ENCODE results near the gene TP53I11.

TP53I11 gene

DNA sequence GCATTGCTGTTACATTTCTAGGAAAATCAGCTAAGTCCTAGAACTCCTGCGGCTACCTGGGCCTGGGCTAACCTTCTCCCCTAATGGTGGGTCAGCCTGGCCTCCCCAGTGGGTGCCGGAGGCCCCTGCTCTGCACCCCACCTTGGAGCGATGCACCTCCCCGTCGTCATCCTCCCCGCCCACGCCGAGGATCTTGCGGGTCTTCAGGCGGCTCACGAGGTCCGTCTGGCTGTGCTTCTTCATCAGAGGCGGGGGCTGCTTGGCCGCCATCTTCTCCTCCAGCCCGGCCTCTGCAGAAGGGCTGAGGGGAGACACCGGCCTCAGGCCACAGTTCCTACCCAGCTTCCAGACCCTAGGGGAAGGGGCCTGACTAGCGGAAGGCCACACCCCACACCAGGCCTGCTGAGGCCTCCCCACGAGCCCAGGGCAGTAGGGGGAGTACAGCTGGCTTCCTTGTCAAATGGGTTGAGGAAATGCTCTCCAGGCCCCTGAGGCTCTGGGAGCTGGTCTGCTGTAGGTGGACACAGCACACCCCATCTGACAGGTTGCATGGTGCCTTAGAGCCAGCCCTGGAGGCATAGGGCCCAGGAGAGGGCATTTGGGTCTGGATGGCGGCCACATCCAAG is 12.5 kb downstream of the TP53I11 start:
- DNase-seq, result no peak

DNA sequence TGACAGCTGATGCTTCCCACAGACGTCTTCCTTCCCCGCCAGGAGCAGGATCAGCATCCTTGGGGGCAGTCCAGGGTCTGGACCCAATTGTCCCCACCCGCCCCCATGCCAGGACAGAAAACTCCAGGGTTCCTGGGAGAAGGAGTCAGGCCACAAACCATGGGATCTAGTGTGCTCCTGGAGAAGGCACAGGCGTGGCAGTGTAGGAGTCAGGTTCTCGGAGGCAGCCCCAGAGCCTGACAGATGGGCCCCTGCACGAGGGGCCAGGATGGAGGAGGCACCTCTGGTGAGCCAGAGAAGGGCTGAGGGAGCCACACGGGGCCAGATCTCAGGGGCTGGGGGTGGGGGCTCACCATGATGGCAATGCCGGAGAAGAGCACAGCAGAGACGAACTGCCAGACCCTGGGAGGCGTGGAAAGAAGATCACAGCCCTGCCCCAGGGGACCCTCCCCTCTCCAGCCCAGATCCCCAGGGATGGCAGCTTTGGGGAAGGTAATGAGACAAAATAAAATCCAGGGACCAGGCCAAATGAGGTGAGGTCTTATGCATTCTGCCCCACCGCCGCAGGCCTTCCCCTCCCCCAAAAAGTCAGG is 13.6 kb downstream of the TP53I11 start:
- peak; percentile 91 for DNase-seq

DNA sequence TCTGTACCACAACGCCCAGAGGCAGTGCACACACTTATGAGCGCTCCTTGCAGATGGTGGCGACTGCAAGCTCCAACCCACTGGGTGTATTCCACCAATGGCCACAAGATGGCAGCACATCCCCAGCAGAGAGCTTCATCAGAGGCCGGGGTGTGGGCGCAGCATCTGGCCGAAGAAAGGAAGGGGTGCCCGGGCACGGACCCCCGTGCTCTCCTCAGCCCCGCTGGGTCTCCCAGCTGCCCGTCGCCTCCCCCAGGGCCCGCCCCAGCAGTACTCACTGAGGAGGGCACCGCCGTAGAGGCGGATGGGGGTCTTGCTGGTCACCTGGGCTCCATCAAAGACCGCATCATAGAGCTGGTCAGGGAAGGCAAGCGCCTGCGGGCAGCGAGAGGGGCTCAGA is 14.2 kb downstream of the TP53I11 start:
- DNase-seq, result peak; percentile 75

DNA sequence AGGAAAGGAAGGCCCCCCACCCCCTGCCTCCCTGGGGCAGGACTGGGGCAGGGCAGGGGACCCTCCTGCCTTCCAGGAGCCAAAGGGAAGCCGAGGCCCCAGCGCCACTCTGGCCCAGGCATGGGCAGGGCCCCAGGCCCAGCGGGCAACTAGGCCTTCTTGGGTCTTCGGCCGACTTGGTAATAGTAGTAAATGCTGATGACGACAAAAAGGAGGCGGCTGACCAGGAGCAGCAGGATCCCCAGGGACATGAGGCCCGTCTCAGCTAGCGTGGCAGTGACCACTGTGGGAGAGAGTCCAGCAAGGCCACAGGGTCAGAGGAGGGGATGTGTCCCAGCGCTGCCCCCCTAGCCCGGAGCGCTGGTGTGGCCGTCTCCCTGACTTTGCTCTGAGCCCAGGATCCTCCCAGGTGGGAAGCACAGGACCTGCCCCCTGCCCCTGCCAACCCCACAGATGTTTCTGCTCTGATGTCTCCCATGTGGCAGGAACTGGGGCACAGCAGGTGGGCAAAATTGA is 15.9 kb downstream of the TP53I11 start:
- DNase-seq, result no peak

DNA sequence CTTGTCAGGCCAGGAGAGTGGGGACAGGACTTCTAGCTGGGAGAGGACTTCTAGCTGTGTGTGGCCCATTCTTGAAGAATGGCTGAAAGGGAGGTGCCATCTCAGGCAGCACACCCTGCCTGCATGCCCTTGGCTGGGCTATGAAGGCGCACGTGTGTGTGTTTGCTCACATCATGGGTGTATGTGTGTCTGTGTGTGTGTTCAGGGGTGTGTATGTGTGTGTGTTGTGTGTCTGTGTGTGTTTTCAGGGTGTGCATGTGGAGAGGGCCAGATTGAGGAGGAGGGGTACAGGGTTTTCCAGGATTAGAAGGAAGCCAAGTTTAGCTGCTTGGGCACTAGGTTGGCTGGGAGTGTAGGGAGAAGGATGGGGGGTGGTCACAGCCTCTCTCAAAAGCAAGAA is 16.6 kb downstream of the TP53I11 start:
- DNase-seq, result no peak

DNA sequence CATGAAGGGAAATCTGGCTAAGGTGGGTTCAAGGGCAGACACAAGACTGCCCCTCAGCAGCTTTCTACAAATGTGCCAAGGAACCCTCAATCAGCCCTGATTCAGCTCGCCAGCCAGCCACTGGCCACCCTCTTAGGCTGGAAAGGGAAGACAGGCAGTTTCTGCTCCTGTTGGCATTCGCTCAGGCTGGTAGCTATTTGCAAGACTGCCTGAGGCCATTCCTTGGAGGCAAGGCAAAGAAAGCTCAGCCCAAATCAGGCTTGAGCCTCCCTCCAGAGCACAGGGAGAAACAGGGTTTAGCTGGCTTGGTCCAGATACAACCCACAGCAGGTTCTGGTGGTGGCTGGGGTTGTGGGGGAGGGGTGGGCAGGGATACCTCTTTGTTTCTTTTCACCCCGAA is 19.2 kb downstream of the TP53I11 start:
- DNase-seq, result no peak

DNA sequence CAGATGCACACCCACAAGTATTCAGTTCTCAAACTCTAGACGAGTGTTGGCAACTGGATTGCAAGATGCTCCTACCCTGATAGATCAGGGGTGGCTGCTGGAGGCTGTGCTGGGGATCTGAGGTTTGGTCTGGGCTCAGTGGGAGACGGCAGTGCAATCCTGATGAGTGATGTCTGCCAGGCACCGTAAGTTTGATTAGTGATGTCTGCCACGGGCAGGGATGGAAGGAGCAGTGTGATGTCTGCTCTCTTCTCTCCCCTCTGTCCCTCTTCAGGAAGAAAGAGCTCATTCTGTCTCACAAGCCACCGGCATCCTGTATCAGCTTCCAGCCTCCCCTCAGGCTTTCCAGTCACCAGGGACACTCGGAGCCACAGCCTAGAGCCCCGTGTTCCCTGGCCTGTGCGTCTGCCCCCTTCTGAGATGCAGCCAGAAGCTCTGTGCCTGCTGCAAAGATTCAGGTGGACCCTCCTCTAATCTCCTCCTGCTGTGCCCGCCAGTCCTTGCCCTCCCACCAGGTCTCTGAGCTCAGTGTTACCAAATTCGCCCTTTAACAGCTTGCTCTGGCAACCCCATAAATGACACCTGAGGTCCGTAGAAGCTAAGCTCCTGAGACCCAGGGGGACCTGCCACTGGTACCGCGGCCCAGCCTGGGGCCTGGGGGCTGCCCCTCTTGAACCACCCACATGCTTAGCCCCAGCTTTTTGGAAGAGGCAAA is 19.9 kb downstream of the TP53I11 start:
- DNase-seq, result no peak

DNA sequence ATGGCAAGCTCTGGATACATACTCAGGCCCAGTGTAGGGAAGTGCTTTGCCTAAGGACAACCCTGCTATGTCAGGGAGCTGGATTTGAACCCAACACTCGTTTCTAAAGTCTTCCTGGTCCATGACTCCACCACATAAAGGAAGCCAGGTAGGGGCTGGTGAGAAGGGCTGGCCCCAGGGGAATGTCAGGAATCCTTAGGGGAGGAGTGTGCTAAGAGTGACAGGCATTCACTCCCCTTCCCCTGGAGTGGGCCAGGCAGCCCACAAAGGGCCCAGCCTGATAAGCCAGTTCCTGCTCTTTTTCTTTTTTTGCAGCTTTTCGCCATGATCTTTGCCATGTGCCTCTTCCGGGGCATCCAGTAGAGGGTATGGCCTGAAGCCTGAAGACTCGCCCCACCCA is 21.9 kb downstream of the TP53I11 start:
- no peak for DNase-seq

DNA sequence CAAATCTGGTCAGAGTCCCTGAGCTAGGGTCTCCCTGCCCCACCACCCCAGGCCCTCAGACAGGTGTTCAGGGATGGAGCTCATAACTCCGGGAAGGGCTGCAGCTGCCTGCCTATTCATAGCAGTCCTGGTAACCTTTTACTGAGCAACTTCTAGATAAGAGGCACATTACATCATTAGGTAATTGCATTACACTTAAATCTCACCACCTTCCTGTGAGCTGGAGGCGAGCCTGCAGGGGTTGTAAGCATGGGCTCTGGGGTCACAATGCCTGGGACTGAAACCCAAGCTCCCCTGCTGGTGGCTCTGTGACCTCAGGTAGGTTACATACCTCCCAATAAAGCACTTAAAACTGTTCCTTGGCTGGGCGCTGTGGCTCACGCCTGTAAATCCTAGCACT is 22.5 kb downstream of the TP53I11 start:
- no peak for DNase-seq

DNA sequence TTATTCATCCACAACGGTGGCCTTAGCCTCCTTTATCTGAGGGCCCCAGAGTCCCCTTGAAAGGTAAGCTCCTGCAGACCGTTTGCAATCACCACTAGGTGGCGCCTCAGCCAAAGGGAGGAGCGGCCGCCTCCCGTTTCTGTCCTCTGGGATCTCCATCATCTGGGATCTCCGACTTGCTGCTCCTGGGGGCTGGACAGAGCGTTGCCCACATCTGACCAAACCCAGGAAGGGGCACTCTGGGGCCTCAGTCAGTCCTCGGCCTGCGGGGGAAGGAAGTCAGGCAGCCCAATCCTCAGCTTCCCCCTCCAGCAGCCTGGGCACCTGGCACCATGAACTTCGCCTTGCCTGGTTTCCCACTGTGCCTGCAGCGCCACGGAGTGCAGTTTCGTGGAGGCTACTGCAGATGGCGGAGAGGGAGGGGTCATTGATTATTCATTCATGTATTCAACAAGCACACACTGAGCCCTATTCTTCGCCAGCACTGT is 23.5 kb downstream of the TP53I11 start:
- DNase-seq, result peak; percentile 80

DNA sequence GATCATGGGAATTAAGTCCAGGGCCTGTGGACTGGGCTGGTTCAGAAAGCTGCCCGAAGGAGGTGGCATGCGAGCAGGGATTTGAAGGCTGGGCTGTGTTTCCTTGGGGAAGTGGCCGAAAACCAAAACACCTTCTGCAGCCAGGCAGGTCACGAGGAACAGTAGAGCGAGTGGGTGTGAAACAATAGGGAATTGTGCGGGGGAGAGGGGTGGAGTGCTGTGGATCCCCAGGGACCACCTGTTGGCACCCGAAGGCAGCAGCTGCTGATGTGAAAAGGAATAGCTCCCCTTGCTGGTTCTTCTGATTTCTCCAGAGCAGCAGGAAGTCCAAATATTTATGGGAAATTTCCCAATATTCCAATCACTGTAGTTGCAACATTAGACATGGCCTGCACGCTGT is 24.6 kb downstream of the TP53I11 start:
- peak; percentile 61 for DNase-seq

DNA sequence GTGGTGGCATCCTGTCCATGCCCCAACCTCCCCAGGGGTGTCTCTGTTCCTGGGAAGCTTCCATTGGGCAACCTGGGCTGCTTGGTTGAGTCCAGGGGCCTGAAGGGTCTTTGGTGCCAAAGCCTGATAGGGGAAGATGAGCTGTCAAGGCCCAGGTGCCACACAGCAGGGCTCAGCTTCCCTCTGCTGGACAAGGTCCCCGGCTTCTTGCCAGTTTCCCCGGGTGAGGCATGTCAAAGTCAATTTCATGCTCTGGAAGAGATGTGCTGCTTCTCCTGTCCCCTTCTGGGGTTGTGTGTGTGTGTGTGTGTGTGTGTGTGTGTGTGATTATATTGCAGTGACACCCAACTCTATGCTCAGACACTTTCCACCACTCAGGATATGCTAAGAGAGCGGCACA is 26.9 kb downstream of the TP53I11 start:
- no peak for DNase-seq

DNA sequence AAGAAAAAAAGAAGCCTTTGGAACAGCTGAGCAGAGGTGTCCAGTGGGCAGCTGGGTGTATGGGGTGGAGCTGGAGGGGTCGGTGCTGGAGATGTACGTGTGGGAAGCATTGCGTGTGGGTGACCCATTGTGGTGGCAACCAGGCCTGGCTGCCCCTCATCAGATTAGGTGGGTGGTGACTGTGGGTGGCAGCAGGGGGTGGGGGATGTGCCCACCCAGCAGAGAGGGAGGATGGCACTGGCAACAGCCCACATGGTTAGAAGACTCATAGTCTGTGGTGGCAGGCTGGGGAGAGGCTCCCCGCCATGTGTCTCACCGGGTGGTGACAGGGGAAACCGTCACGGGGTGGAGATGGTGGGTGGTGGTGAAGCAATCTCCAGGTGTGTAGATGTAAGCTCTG is 27.6 kb downstream of the TP53I11 start:
- DNase-seq, result no peak

DNA sequence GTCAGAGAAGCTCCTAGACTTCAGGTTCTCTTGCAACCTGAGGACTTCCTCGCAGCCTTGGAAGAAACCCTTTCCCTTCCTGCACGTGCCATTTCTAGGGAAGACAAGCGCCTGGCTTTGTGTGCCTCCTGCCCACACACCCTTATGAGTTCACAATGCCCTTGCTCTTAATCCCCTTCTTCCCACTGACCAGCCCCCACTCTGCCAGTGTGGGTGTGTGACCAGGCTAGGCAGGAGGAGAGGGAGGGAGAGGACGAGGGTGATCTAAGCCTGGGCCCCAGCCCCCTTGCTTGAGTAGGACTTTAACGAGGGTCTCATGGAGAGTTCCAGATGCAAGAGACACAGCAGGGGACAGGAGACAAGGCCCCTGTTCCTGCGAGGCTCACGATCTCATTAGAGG is 30.2 kb downstream of the TP53I11 start:
- no peak for DNase-seq

DNA sequence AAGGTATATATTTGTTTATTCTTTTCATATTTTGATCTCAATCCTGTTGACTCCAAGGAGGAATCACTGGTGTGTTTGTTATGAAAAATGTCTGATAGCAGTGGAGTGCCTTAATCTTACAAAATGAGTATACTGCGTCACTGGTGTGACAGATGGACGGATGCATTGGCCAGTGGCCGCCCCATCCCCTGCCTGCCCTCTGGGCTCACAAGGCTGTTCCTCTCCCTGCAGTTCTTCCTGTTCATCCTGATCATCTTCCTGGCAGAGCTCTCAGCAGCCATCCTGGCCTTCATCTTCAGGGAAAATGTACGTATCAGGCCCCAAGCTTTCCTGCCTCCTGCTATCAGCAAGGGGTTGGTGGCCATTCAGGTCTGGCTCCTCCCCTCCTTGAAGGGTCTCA is 32.9 kb downstream of the TP53I11 start:
- DNase-seq, result no peak

DNA sequence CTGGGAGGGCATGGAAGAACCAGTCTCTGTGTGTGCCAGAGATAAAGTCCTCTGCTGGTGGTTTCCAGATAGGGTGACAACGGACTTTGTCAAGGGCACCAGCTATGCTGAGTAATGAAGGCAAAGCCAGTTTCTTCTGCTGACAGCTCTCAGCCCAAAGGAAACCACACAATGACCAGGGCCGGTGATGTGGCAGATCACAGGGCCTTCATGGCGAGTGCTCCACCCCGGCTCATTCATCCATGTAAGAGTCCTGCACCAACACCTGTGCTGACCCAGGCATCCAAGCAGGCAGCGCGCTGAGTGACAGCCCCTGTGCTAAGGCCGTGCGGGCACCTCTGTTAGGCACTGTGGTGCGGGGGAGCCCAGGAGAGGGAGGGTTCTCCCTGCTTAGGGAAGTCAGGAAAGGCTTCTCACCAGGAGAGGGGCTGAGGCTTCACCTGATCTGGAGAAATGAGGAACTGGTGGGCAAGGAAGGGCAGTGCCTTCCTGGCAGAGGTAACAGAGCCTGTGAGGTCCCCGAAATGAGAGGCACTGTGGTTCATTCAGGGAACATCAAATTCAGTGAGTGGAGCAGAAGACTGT is 33.8 kb downstream of the TP53I11 start:
- no peak for DNase-seq

DNA sequence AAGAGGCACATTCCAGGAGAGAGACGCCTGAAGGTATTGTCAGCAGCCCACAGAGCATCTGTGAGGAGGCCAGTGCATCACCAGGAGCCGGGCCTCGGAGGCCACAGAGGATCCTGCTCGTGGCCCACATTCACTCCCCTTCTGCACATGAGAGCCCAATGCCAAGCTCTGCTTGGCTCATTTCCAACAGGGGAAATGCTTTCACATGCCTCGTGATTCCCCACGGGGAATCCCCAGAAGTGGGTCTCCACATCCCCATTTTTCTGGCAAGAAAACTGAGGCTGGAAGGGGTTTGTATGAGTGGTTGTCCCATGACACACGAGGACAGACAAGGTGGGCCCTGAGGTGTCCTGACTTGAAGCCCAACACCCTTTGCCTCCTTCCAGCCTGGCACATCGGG is 34.4 kb downstream of the TP53I11 start:
- DNase-seq, result no peak

DNA sequence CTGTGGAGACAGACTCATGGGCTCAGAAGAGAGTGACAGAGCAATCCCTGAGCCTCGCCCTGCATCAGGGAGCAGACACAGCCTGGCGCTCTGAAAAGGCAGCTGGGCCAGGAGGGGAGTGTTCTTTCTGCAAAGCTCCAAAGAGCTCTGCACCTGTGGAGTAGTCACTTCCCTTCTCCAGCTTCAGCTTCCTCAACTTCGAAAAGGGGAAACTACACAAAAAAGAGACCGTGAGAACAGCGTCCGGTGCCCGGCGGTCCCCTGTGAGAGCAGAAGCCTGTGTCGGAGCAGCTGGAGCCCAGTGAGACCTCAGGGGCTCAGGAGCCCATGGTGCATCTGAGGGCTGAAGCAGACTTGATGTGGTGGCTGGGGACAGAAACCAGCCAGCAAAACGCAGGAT is 35.1 kb downstream of the TP53I11 start:
- no peak for DNase-seq

DNA sequence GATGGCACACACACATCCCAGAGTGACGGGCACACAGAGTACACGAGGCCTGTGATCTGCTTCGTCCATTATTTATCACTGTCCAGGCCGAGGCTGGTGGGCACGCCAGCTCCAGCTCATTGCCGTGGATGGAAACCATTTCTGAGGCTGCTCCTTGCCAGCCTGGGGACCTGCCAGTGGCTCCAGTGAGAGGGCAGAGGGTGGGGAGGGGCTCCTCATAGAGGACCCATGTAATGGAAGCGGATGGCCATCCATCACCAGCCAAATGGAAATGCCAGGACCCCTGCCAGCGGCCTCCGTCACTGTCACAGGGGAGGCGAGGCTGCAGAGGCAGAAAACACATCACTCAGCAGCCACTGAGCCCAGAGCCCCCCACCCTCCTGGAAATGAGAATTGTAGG is 35.7 kb downstream of the TP53I11 start:
- DNase-seq, result no peak

DNA sequence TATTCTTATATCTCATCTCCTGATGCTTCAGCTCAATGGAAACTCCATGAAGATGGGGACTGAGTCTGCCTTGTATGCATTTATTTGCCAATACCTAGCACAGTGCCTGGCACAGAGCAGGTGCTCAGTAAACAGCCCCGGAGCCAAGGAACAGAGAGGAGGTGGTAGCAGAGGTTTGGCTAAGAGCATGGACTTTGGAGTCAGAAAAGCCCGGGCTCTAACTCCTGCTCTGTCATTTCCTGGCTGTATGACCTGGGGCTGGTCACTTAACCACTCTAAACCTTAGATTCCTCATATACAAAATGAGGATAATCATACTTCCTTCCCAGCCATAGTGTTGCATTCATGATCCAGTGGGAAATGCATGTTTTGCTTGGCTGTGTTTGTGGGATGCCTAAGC is 36.6 kb downstream of the TP53I11 start:
- DNase-seq, result no peak

DNA sequence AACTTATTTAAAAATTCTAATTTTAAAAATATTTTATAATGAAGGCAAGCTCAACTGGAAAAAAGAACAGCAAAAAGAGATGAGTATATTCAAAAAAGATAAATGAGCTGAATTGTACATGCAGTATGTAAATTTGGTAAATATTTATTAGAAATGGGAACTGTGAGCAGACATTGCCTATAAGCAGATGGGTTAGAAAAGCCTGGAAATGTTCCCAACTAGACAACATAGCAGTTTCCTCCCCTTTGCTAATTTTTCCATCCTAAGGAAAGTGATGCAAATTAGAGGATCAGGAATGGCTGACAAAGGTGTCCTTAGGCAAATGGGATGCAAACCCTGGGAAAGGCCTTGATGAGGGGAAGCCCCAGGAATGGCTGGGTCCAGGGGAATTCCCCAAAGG is 37.2 kb downstream of the TP53I11 start:
- no peak for DNase-seq

DNA sequence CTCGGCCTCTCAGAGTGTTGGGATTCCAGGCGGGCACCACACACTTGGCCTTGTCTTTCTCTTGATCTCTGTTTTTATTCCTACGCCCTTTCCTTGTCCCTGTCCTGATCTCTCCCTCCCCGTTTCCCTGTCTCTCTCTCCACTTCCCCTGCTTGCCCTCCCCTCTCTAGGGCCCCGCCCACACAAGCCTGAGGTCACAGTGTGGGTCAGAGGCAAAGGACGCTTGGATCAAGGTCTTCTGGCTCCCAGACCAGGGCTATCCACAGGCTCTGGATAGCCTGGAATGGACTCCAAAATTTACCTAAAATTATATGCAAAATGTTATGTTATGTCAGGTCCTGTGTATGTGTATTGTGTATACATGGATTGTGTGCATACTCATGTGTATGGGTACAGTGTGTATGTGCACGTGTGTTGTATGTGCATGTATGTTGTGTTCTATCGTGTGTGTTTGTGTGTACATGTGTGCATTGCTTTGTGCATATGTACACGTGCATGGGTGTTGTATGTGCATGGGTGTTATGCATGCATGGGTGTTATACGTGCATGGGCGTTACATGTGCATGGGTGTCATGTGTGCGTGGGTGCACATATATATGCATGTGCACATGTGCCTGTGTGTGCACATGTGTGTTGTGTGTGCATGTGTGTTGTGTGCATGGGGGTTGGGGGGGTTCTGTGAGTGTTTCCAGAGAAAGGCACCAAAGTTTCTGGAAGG is 38.3 kb downstream of the TP53I11 start:
- DNase-seq, result no peak

Data from NCI-H2171 (cell line).